ENCODE data around the gene MAN2A1. TPM values are rescaled to one million over a fixed set of nuclear protein-coding genes. Genes with fewer than 3 reads are reported as not detected.

The MAN2A1 gene
- total RNA-seq (ENCODE audit: low replicate concordance), result 28.2 and 50.9 TPM in 2 replicates

DNA sequence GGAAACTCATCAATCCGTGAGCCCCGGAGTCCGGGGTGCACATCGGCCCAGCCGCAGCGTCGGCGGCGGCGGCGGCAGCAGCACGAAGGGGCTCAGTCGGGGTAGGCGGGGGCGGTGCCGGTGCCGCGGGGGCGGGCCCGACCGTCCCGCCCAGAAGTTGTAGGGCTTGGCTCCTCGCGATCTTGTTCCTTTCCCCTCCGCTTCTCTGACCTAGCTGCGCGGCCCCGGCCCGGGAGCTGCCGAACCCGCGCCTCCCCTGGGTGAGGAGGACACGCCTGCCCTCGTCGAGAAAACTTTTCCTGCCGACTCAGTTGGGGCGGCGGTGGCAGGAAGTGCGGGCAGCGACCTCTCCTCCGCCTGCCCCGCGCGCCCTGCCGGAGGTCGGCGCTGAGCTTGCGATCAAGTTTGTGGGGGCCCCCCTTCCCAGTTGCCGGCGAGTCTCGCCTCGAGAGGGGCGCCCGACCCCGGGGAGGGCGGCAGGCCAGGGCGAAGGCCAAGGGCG lies at the start of gene MAN2A1:
Gene MAN2A1, plus strand, starts transcription at position 188 of the 502 bp plus-strand sequence. CDS start 491 bp downstream, outside the sequence.

